GM18951 (cell line): ENCODE results near the gene TTC24.
"Not testable (repeated sequence)": the region's sequence is repeated elsewhere in the genome, so short reads cannot be mapped to it uniquely, and the experiment has no call there.

Source experiments
- POLR2A ChIP-seq: IDR thresholded peaks from 4 replicates; pipeline ENCODE4 v1.6.1; 2011; ENCODE audit warnings: mild to moderate bottlenecking; ENCODE audit not compliant: insufficient read length, insufficient read depth; ENCODE audit errors: extremely low read depth
- in situ Hi-C: fragments of 300-500 bp; cut with MboI; formaldehyde crosslinking; loops from one replicate; pipeline ENCODE4 v1.12.0; 2022; ENCODE audit warnings: low sequenced_read_pairs, mixed read lengths, inconsistent platforms; ENCODE audit not compliant: unreplicated experiment

Gene TTC24

DNA sequence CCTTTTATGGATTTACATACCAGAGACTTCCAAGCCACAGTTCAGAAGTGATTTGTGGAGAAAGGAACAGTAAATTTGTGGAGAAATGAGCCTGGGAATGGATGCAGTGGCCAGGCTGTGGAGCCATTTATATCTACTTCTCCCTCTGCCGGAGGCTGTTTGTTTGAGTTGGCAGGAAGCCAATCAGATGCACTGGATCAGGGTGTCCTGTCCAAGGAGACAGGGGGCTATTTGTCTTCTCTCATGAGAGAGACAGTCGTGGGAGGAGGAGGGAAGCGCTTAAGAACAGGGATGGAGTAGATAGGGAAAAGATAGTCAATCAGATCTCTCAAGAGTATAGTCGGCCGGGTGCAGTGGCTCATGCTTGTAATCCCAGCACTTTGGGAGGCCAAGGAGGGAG lies 36.9 kb downstream of the TTC24 start:
- in situ Hi-C loops: loop anchor here (10.0 kb wide), 1 partner anchor 232 kb away; no protein-coding TSS in a partner anchor

GRCh38 chr1:156618853-156619581 lies 39.5 kb downstream of the TTC24 start, which contains the start of gene HAPLN2:
Gene HAPLN2, plus strand, starts transcription at chr1:156619415. Its CDS starts 4,076 bp downstream, at chr1:156623491.
- in situ Hi-C loops: loop anchor here (10.0 kb wide), 1 partner anchor 234 kb away; no protein-coding TSS in a partner anchor
- TF ChIP-seq POLR2A: no peak

More for the DNA sequence above, 36.9 kb downstream of the TTC24 start:
- no peak for TF ChIP-seq POLR2A

- in situ Hi-C loops: loop anchor here (10.0 kb wide), 1 partner anchor 235 kb away; no protein-coding TSS in a partner anchor
- no peak for TF ChIP-seq POLR2A
Observed at GRCh38 chr1:156619582-156619955, 40.0 kb downstream of the TTC24 start.

DNA sequence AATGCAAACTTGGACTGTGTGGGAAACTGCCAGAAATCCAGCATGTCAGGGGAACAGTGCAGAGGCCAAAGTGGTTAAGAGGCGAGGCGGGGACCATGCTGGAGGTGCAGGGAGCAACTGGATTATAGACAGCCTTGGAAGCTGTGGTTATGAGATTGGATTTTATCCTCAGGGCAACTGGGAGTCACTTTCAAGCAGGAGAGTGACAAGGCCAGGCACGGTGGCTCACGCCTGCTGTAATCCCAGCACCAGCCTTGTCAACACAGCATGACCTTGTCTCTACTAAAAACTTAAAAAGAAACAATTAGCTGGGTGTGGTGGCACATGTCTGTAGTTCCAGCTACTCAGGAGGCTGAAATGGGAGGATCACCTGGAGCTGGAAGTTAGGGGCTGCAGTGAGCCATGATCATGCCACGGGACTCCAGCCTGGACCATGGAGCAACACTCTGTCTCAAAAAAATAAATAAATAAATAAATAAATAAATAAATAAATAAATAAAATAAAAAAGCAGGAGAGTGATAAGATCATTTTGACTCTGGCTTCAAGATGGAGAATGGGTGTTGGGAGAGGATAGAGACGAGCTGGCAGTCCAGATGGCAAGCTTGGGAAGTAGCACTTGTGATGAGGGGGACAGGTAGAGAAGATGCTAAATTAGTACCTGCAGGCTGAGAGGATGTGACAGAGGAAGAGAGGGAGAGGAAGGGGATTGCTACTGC lies 43.2 kb downstream of the TTC24 start:
- TF ChIP-seq POLR2A: no peak
- in situ Hi-C loops: no loop called here

DNA sequence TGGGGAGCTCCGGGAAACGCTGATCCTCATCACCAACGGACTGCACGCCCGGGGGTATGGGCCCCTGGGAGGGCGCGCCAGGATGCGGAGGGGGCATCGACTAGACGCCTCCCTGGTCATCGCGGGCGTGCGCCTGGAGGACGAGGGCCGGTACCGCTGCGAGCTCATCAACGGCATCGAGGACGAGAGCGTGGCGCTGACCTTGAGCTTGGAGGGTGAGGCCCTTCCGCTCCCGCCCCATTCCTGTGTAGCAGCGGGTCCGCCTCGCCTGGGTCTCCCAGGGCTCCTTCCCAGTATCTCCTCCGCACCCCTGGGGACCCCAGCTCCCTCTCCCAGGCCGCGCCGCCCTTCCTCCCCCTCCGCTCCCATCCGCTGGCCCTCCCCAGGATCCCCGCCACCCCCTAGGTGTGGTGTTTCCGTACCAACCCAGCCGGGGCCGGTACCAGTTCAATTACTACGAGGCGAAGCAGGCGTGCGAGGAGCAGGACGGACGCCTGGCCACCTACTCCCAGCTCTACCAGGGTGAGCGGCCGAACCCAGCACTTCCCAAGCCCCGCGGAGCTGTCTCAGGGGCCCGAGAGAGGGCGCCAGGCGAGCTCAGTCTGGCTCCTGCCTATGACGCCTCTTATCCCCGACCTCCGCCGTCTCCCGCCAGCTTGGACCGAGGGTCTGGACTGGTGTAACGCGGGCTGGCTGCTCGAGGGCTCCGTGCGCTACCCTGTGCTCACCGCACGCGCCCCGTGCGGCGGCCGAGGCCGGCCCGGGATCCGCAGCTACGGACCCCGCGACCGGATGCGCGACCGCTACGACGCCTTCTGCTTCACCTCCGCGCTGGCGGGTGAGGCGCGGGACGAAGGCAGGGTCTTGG lies 44.7 kb downstream of the TTC24 start:
- in situ Hi-C loops: no loop called here
- TF ChIP-seq POLR2A: no peak

DNA sequence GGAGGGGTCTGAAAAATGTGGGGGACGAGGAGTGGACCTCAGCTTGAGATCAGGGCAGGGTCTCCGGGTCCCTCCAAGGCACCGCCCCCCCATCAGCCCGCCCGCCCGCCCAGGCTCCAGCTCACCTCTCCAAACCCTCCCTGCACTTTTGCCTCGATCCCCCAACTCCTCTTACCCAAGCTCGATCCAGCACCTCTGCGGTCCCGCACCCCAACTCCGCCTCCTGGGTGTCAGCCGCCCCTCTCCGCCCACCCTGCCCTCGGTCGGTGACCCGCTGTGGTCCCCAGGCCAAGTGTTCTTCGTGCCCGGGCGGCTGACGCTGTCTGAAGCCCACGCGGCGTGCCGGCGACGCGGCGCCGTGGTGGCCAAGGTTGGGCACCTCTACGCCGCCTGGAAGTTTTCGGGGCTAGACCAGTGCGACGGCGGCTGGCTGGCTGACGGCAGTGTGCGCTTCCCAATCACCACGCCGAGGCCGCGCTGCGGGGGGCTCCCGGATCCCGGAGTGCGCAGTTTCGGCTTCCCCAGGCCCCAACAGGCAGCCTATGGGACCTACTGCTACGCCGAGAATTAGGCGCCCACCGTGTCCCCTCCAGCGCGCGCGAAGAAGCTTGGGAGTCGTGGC lies 45.4 kb downstream of the TTC24 start:
- TF ChIP-seq POLR2A: no peak
- in situ Hi-C loops: no loop called here

GRCh38 chr1:156625436-156626078 lies 46.0 kb downstream of the TTC24 start:
- in situ Hi-C loops: no loop called here
- no peak for TF ChIP-seq POLR2A

DNA sequence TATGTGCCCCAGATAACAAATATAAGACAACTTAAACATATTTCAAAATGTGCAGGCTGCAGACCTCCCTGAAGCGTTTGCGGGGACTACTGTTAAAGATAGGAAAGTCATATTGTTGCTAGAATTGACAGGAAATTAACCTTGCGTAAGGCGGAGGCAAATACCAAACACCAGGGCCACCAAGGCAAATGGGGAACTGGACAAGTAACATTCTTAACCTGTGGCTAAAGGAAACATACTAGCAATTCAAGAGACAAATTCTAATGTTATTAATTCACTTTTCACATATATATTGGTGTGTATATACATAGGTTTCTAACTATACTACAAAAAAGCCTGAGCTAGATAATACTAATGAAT lies 46.5 kb downstream of the TTC24 start:
- in situ Hi-C loops: no loop called here
- TF ChIP-seq POLR2A: no peak

GRCh38 chr1:156627313-156627880 lies 47.9 kb downstream of the TTC24 start:
- in situ Hi-C loops: no loop called here
- no peak for TF ChIP-seq POLR2A

GRCh38 chr1:156629823-156630449 lies 50.4 kb downstream of the TTC24 start:
- in situ Hi-C loops: no loop called here
- no peak for TF ChIP-seq POLR2A

DNA sequence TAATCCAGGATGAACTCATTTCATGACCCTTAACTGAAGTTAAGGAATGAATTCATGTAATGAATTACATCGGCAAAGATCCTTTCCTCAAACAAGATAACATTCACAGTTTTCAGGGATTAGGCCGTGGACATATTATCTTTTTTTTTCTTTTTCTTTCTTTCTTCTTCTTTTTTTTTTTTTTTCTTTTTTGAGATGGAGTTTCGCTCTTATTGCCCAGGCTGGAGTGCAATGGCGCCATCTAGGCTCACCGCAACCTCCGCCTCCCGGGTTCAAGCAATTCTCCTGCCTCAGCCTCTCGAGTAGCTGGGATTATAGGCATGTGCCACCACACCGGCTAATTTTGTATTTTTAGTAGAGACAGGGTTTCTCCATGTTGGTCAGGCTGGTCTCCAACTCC lies 51.6 kb downstream of the TTC24 start:
- in situ Hi-C loops: not testable (repeated sequence)

- in situ Hi-C loops: no loop called here
- no peak for TF ChIP-seq POLR2A
Observed at GRCh38 chr1:156632355-156632754, 52.8 kb downstream of the TTC24 start.
